ENCODE results near the gene PARN.

Gene PARN

DNA sequence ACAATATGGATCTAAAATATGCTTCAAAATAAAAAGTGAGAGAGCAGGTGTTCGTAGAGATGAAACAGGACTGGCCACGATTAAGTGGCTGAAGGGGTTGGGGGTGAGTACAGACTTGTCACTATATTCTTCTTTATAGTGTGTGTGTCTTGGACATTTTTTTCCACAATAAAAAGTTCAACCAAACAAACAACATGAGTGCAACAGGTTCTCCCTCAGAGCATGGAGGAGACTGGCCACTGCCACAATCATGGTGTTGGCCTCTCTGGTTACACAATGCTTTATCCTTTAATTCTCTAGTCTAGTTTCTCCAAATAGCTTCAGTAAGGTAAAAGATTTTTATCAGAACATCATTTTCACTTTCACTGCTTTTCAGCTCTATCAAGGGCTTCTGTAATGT lies 109.3 kb downstream of the PARN start:
- Mint-ChIP-seq H3K9me3 (no peaks in the 10 kb centered on the region), H3K4me1 (peaks cover 6 to 16% of the 10 kb centered on the region in 2 donors), H3K36me3 (peaks cover 5 to 19% of the 10 kb centered on the region in 2 donors), H3K27me3 (no peaks in the 10 kb centered on the region), H3K27ac (peak overlapping the region; percentile 49), H3K4me3 (no peak overlapping the region)
- DNase-seq = no peak
- no peak for ATAC-seq (replicated peaks)

DNA sequence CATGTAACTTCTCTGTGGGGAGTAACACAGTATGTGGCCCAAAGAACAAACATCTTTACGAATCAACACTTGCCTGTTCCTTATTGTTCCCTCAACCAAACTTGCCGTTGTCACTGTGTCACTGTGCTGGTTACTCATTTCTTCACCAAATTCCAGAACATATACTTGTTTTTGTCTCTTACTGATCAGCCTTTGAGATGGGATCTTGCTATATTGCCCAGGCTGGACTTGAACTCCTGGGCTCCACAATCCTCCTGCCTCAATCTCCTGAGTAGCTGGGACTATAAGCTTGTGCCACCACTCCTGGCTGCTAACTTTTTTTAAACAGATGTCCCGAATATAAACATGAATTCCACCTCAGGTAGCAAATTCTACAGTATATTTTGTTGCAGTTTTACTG lies 115.1 kb downstream of the PARN start:
- DNase-seq (no peak), ATAC-seq (replicated peaks) (no peak)
- H3K4me3 Mint-ChIP-seq = no peak overlapping the region
- H3K9me3 Mint-ChIP-seq = no peaks in the 10 kb centered on the region
- H3K36me3 Mint-ChIP-seq = peaks cover 5 to 31% of the 10 kb centered on the region in 2 donors
- H3K4me1 Mint-ChIP-seq = peaks cover 0 to 9% of the 10 kb centered on the region in 2 donors
- H3K27me3 Mint-ChIP-seq = no peaks in the 10 kb centered on the region
- no peak overlapping the region for H3K27ac Mint-ChIP-seq

DNA sequence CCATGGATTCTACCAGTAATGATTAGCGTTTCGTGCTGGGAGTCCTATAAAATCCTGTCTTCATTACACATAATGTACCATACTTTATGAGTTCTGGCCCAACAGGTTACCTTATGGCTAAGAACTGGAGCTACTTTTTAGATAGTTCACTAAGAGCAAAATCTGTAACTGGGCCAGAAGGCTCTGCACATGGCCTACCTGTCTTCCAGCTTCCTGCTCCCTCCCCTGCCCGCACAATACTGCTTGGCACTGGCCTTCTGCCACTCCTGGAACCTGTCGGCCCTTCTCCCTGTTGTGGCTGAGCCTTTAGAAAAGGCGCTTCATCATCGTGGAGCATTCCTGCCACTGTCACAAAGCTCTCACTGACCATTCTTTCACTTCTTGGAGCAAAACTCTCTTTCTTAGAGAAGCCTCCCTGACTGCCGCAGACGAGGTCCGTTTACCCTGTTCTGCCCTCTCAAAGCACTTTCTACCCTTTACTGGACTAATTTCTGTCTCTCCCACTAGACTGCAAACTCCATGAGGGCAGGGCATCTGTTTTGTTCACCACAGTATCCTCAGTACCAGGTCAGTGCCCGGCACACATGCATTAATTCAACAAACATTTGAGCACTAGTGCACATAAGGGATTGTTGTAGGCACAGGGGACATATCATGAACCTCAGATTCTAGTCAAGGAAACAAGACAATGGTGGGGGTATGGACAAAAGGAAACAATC lies 116.5 kb downstream of the PARN start:
- no peaks in the 10 kb centered on the region for H3K9me3 Mint-ChIP-seq
- no peaks in the 10 kb centered on the region for H3K27me3 Mint-ChIP-seq
- DNase-seq (no peak), ATAC-seq (replicated peaks) (no peak)
- H3K36me3 Mint-ChIP-seq = peaks cover 5 to 31% of the 10 kb centered on the region in 2 donors
- no peak overlapping the region for H3K27ac Mint-ChIP-seq
- H3K4me1 Mint-ChIP-seq = peaks cover 0 to 7% of the 10 kb centered on the region in 2 donors
- no peak overlapping the region for H3K4me3 Mint-ChIP-seq

DNA sequence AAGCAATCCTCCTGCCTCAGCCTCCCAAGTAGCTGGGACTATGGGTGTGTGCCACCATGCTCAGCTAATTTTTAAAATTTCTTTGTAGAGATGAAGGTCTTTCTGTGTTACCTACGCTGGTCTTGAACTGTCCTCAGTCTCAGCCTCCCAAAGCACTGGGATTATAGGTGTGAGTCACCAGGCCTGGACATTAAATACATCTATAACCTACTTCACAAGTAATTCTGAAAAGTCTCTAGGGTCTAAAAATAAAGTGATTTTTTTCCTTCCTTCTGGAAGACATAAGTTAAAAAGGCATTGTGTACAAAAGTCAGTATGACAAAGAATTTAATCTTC lies 118.3 kb downstream of the PARN start:
- Mint-ChIP-seq H3K36me3 (peaks cover 5 to 28% of the 10 kb centered on the region in 2 donors), H3K4me3 (no peak overlapping the region), H3K27ac (no peak overlapping the region), H3K9me3 (no peaks in the 10 kb centered on the region), H3K4me1 (peaks cover 0 to 6% of the 10 kb centered on the region in 2 donors), H3K27me3 (no peaks in the 10 kb centered on the region)
- ATAC-seq (replicated peaks) = no peak
- DNase-seq = no peak

DNA sequence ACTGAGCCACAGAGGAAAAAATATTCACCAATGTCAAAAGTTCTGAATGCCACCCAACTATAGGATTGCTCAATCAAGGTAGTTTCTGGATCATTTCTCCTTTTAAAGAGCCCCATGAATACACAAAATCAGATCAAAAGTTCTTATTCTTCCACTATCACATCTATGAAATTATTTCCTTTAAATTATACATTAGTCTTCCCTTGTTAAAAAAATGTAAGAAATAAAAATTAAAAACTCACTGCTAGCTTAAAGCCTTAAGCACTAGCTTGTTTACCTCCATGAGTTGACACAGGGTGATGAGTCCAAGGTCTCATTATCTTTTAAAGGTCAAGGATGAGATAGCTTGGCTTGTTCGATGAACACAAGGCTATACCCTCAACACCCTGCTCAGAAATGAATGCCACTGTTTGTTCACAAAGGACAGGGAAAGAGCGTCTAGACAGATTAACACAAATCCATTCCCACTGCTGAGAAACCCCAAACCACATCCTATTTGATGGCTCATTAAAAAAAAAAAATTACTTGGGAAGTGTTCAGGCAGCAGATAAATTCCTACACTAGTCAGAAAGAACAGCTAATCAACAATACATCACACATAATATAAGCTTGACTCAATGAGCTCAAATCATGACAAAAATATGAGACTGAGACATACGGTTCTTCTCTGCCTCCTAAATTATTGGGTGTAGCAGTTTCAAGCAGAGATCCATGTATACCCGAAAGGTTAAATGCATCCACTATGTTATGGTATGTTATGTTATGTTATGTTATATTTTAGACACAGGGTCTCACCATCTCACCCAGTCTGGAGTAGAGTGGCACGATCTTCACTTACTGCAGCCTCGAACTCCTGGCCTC lies 118.9 kb downstream of the PARN start:
- Mint-ChIP-seq H3K9me3 (no peaks in the 10 kb centered on the region), H3K4me1 (peaks cover 2 to 5% of the 10 kb centered on the region in 2 donors), H3K4me3 (no peak overlapping the region), H3K27ac (no peak overlapping the region), H3K36me3 (peaks cover 8 to 29% of the 10 kb centered on the region in 2 donors), H3K27me3 (no peaks in the 10 kb centered on the region)
- ATAC-seq (replicated peaks) (no peak), DNase-seq (no peak)

DNA sequence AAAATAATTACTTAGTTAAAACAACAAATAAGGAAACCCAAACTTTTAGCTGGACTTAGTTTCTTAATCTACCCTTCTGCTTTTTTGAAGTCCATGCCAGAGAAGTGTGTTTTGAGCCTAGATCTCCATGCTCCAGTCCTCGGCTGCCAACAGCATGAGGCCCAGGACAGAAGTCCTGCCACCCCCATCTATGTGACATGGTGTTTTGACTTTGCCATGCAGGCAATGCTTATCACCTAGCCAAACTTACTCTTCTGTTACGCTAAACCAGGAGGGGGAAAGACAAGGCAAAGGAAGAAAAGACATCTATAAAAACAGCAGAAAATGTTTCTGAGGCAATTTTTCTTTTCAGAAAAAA lies 119.5 kb downstream of the PARN start:
- no peak overlapping the region for H3K27ac Mint-ChIP-seq
- H3K4me1 Mint-ChIP-seq = peaks cover 6 to 8% of the 10 kb centered on the region in 2 donors
- H3K27me3 Mint-ChIP-seq = no peaks in the 10 kb centered on the region
- H3K36me3 Mint-ChIP-seq = peaks cover 8 to 33% of the 10 kb centered on the region in 2 donors
- ATAC-seq (replicated peaks) (no peak), DNase-seq (no peak)
- H3K4me3 Mint-ChIP-seq = no peak overlapping the region
- H3K9me3 Mint-ChIP-seq = no peaks in the 10 kb centered on the region

DNA sequence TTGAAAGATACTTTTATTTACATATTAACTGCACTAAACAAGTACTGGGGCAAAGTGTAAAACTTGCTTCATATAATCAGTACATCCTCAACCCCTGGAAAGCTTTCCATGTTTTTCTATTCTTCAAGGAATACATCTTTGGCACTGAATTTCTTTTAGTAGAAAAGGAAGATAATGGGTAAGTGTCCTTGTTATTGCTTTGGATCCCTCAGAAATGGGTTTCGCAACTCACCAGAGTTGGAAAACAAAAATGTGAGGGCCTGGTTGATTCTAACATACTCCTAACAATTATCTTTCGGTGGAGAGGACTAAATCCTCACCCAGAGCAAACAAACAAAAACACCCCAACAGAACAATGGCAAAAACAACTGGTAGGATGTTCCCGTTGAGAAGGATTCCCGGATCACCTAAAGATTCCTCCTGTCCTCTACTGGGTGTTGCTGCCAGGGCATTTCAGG lies 120.4 kb downstream of the PARN start:
- ATAC-seq (replicated peaks) (no peak), DNase-seq (no peak)
- Mint-ChIP-seq H3K4me3 (no peak overlapping the region), H3K9me3 (no peaks in the 10 kb centered on the region), H3K4me1 (peaks cover 6 to 8% of the 10 kb centered on the region in 2 donors), H3K36me3 (peaks cover 8 to 26% of the 10 kb centered on the region in 2 donors), H3K27me3 (no peaks in the 10 kb centered on the region), H3K27ac (no peak overlapping the region)

DNA sequence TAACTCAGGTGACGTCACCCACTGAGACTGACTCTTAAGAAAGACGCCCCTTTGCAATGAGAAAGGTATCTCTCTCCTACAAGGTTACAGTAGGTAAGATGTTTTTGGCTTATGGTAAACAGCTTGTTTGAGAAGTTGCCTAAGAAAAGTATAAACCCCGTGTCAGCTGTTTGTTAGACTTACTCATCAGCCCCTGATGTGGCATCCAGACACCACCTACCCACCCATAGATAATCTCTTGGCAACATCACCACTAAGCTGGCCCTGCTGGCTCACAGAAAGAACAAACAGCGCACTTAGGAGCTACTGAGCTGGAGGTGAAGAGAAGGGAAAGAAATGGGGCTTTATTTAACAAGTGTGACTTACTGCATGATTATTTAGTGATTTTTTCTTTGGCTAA lies 121.0 kb downstream of the PARN start:
- DNase-seq (no peak), ATAC-seq (replicated peaks) (no peak)
- H3K4me3 Mint-ChIP-seq = no peak overlapping the region
- H3K4me1 Mint-ChIP-seq = peaks cover 6 to 8% of the 10 kb centered on the region in 2 donors
- H3K27me3 Mint-ChIP-seq = no peaks in the 10 kb centered on the region
- H3K36me3 Mint-ChIP-seq = peaks cover 8 to 24% of the 10 kb centered on the region in 2 donors
- H3K27ac Mint-ChIP-seq = no peak overlapping the region
- no peaks in the 10 kb centered on the region for H3K9me3 Mint-ChIP-seq

DNA sequence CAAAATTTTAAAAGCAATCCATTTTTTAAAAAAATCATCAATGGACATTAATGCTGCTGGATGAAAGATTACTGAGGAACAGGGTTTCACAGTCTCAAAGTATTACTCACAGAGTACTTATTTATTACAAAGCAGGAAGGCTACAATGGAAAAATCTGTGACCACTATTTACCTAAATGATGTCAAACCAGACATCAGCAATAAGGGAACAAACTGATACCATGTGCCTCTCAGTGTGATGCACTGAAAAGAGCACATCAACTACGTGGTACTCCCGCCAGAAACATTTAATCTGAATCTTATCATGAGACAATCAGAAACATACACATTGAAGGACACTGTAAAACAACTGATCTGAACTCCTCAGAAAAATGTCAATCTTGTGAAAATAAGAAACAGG lies 124.2 kb downstream of the PARN start:
- Mint-ChIP-seq H3K9me3 (no peaks in the 10 kb centered on the region), H3K36me3 (peaks cover 4 to 5% of the 10 kb centered on the region in 2 donors), H3K27me3 (no peaks in the 10 kb centered on the region), H3K4me1 (peaks cover 10 to 21% of the 10 kb centered on the region in 2 donors), H3K4me3 (no peak overlapping the region), H3K27ac (no peak overlapping the region)
- no peak for DNase-seq
- ATAC-seq (replicated peaks) = peak in 1 of 2 donors; percentile 42

DNA sequence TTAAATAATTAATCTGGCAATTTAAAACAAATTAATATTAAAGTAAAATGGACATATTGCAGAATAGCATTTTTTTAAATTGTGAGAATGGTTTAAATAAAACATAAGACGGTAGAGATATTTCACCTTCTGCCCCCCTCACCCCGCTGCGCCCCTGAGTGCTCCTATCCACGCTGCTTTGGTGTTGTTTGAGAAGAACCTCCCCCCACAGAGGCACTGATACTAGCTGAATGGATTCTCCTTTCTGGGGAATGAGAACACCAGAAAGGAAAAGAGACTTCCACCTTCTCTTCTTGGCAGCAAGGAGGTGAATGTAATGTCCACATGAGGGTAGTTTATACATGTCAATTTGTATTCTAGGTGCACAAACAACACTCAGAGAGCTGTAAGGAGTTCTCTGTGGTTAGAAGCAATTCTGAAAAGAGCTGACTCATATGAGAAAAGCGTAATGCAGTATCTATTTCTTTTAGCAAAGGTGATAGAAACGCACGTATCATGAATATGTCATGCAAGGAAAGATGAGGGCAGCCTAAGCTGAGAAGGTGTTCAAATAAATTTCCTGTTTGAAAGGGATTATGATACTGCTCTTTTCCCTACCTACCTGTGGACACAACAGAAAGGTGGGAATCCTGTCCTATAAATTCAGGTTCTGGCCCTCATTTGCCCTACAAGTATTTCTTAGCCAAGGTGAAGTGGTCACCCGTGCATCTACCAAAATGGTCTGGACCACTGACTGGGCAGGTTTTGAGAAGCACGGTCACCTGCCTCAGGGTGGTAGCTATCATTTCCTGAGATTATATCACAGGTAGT lies 126.9 kb downstream of the PARN start:
- Mint-ChIP-seq H3K36me3 (peaks cover 6 to 16% of the 10 kb centered on the region in 2 donors), H3K4me3 (no peak overlapping the region), H3K27ac (no peak overlapping the region), H3K27me3 (no peaks in the 10 kb centered on the region), H3K9me3 (no peaks in the 10 kb centered on the region), H3K4me1 (peaks cover 11 to 33% of the 10 kb centered on the region in 2 donors)
- no peak for ATAC-seq (replicated peaks)
- no peak for DNase-seq

DNA sequence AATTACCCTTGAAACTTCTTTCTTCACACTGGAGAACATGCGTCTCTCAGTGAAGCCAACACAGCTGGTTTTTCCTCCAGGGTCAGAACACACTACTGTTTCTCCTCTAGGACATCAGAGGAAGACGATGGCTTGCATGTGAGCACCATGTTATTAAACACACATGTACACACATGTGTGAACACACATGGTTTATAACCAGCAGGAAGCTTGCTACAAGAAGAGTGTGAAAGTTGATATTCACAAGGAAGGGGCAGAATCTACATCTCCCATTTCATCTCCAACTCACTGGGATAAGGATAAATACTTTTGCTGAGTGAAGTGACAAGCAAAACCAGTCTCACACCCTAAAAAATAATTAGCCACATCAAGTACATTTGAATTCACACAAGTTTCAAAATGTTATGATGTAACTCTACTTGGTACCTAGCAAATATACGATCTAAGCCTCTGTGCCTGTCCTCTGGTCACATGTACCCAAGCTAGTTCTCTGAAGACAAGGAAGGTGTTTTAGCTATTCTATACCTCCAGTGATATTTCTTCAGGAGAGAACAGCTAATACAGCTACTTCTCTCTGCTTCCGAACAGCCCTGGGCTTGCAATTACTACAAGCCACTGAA lies 127.7 kb downstream of the PARN start:
- peaks cover 11 to 34% of the 10 kb centered on the region in 2 donors for H3K4me1 Mint-ChIP-seq
- H3K4me3 Mint-ChIP-seq = no peak overlapping the region
- H3K9me3 Mint-ChIP-seq = no peaks in the 10 kb centered on the region
- no peaks in the 10 kb centered on the region for H3K27me3 Mint-ChIP-seq
- peaks cover 6 to 16% of the 10 kb centered on the region in 2 donors for H3K36me3 Mint-ChIP-seq
- DNase-seq (no peak), ATAC-seq (replicated peaks) (no peak)
- no peak overlapping the region for H3K27ac Mint-ChIP-seq

DNA sequence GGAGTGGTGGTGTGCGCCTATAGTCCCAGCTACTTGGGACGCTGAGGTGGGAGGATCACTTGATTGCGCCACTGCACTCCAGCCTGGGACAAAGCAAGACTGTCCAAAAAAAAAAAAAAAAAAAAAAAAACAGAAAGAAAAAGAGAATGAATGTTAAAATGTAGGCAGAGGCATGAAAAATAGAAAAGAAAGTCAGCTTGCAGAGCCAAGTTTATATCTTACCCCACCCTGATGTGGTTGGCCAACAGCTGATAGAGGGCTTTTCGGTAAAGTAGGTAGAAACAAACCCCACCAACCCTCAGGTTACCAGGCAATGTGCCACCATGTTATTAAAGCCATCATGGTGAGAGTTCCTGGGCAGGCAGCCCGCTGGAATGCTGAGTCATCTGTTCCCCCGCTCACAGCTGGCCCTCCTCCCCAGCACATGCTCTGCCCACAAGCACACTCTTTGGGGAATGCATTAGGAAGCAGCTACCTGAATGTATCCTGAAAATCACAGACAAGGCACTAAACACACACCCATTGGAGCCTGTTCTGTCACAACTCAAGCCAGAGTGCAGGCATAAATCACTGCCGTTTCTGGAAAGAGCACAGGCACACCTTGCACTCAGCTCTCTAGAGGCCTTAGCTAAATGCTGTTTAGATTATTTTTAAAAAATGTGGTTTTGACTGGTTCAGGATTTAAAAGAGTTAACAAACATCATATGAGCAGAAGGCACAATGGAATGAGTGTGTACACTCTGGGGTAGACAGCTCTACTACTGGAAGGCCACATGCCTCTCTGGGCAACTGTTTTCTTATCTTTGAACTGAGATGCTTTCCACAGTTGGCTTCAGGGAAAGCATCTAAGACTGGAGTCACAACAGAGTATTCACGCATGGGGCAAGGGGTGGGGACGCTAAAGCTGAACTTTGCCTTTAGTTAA lies 128.5 kb downstream of the PARN start:
- no peaks in the 10 kb centered on the region for H3K27me3 Mint-ChIP-seq

DNA sequence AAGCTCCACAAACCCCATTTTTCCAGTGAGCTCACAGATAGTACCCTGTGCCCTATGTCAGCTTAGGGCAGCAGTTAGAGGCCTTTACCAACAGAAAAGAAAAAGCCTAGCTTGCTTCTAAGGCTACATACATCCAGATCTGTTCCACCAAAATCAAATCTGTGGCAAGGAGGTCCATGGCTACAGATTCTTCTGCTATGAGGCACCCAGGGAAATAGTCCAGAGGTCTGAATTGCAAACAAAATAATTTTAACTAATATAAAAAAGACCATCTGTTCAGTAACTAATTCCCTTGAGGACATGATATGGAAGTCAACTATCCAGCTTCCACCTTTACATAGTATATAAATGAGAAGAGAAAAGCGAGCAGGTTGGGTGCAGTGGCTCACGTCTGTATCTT lies 129.3 kb downstream of the PARN start:
- H3K4me1 Mint-ChIP-seq = peaks cover 9 to 28% of the 10 kb centered on the region in 2 donors
- no peak overlapping the region for H3K27ac Mint-ChIP-seq
- no peak for ATAC-seq (replicated peaks)
- no peak overlapping the region for H3K4me3 Mint-ChIP-seq
- DNase-seq = no peak
- H3K36me3 Mint-ChIP-seq = peaks cover 4 to 21% of the 10 kb centered on the region in 2 donors
- H3K9me3 Mint-ChIP-seq = no peaks in the 10 kb centered on the region
- H3K27me3 Mint-ChIP-seq = no peaks in the 10 kb centered on the region

More for the DNA sequence above, 128.5 kb downstream of the PARN start:
- ATAC-seq (replicated peaks) (peak in 1 of 2 donors; percentile 31), DNase-seq (no peak)
- peaks cover 12 to 34% of the 10 kb centered on the region in 2 donors for H3K4me1 Mint-ChIP-seq
- H3K27ac Mint-ChIP-seq = no peak overlapping the region
- no peaks in the 10 kb centered on the region for H3K9me3 Mint-ChIP-seq
- H3K36me3 Mint-ChIP-seq = peaks cover 6 to 21% of the 10 kb centered on the region in 2 donors
- no peak overlapping the region for H3K4me3 Mint-ChIP-seq

Measured in stimulated activated naive B cell treated with anti-CD40 and anti-IgM and Interleukin-4, amounts not matched to agents 10 μg/mL and 1 μg/mL and 100 μg/mL, for 72 hours (primary cell).